HG02852 (cell line): ENCODE data around the gene TRIP10.
"Not testable (repeated sequence)": the region's sequence is repeated elsewhere in the genome, so short reads cannot be mapped to it uniquely, and the experiment has no call there.

Experiments used
- ATAC-seq: cut with Tn5 transposase; IDR thresholded peaks from one replicate; pipeline ENCODE4 v1.9.1; 2021; ENCODE audit warnings: mild to moderate bottlenecking, moderate library complexity; ENCODE audit not compliant: unreplicated experiment

TRIP10 gene, protein sequence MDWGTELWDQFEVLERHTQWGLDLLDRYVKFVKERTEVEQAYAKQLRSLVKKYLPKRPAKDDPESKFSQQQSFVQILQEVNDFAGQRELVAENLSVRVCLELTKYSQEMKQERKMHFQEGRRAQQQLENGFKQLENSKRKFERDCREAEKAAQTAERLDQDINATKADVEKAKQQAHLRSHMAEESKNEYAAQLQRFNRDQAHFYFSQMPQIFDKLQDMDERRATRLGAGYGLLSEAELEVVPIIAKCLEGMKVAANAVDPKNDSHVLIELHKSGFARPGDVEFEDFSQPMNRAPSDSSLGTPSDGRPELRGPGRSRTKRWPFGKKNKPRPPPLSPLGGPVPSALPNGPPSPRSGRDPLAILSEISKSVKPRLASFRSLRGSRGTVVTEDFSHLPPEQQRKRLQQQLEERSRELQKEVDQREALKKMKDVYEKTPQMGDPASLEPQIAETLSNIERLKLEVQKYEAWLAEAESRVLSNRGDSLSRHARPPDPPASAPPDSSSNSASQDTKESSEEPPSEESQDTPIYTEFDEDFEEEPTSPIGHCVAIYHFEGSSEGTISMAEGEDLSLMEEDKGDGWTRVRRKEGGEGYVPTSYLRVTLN

GRCh38 chr19:6739390-6739882 lies at the start of gene TRIP10:
TSS of gene TRIP10 (plus strand) at chr19:6739680. CDS start at chr19:6739762, 82 bp downstream.
- no peak for ATAC-seq

DNA sequence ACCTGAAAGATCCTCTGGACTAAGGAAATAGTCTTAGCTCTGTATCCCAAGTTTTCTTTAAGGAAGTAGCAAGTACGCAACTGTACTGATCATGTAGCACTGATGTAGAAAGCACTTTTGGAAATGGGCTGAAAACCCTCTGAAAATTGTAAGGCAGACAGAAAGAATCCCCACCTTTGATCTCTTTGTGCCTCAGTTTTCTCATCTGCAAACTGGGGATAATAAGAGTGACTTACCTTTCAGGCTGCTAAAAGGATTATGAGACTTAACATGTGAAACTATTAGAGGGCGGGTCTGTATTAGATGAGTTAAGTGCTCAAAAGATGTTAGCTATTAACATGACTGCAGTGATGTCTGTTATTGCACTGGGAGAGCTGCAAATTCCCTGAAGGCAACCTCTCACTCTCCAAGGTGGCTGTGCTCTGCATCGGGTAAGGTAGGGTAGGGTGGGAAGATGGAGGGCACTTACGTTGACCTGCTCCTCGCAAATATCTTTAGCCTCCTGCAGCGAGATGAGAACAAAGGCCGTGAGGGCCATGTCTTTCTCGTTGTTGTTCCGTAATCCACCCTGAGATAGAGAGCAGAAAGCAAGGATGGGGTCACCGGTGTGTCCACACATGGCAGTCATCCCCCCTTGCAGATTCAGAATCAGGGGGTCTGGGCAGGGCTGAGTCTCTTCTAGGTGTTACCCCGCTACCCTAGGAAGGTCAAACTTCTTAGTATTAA lies 49.2 kb upstream of the TRIP10 start:
- no peak for ATAC-seq

DNA sequence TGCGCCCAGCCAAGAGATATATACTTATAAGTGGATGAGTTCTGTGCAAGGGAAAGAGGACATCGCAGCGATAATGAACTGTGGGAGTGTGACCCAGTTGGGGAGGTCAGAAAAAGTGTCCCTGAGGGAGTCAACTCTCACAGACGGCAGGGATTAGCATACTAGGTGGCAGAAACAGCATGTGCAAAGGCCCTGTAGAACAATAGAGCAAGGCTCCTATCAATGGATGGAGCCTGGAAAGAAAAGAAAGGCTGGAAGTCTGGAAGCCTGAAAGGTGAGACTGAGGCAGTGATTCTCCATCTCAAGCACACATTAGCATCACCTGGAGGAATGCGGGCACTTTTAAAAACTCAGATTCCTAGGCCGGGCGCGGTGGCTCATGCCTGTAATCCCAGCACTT lies 48.1 kb upstream of the TRIP10 start:
- ATAC-seq, result no peak

GRCh38 chr19:6692027-6692426 lies 47.5 kb upstream of the TRIP10 start:
- ATAC-seq, result no peak

- ATAC-seq, result no peak
Observed at GRCh38 chr19:6693056-6693471, 46.4 kb upstream of the TRIP10 start.

DNA sequence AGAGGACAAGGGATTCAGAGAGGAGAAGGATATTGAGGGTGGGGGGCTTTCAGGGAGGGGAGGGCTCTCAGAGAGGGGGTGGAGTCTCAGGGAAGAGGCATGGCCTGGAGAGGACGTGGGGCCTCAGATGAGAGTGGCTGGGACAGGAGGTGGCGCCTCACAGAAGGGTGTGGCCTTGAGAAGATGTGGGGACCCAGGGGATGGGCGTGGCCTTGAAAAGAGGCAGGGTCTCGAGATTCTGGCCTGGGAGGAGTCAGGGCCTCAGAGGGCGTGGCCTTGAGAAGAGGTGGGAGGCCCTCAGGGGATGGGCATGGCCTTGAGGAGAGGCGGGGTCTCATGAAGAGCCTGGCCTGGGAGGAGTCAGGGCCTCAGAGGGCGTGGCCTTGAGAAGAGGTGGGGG lies 45.8 kb upstream of the TRIP10 start:
- ATAC-seq, result no peak

GRCh38 chr19:6694147-6694815 lies 45.2 kb upstream of the TRIP10 start:
- no peak for ATAC-seq

DNA sequence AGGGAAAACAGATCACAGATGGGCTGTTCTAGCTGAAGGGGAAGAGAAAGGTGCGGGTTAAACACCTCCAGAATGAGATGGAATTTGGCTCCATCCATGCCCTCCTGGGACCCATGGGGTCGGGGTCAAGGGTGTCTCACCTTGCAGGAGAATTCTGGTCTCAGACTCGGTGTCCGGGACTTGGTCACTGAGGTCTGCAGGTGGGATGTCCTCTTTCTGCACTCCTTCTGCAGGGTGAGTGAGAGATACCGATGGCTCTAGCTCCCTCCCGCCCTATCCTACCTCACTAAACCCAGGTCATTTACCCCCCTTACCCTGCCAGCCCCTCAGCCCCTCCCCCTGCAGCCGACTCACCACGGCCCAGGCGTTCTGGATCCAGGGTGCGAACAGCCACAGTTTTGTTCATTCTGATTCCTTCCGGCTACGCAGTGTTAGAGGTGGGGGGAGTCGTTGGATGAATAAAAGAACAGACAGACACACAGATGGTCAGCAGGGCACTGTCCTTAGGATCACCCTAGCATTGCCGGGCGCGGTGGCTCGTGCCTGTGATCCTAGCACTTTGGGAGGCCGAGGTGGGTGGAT lies 43.1 kb upstream of the TRIP10 start:
- ATAC-seq, result no peak

DNA sequence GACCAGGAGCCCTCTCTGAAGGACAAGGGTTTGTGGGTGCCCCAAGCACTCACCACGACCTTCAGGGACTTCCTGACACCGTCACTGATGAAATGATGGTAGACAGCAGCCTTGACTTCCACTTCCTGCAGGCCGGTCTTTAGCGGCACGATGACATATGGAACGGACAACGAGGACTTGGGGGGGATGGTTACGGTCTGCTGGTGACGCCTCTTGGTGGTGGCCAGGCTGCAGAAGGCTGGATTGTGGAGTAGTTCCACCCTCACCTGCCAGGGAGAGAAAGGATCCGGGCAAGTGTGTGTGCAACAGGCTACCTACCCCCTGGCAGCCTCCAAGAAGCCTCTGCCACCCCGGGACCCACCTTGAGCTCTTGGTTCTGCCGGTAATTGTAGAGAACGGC lies 42.2 kb upstream of the TRIP10 start:
- ATAC-seq, result no peak

DNA sequence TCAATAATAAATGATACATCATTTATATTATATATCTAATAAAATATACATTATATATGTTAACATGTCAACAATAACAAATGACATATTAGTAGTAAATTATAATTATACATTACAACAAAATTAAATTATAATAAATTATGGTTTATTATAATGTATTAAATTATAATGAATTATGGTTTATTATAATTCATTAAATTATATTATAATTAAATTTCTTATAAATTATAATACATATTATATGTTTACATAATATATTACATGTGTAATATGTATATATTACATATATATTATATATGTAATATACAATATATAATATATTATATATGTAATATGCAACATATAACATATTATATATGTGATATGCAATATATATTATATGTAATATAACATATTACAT lies 39.5 kb upstream of the TRIP10 start:
- no peak for ATAC-seq

GRCh38 chr19:6700586-6701316 lies 38.7 kb upstream of the TRIP10 start:
- no peak for ATAC-seq

- ATAC-seq, result no peak
Observed at GRCh38 chr19:6705931-6706632, 33.4 kb upstream of the TRIP10 start.

DNA sequence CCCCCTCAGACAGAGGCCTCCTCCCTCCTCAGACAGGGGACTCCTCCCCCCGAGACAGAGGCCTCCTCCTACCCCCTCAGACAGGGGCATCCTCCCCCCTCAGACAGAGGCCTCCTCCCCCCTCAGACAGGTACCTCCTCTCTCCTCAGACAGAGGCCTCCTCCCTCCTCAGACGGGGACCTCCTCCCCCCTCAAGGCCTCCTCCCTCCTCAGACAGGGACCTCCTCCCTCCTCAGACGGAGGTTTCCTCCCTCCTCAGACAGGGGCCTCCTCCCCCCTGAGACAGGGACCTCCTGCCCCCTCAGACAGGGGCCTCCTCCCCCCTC lies 32.9 kb upstream of the TRIP10 start:
- ATAC-seq, result no peak

GRCh38 chr19:6707011-6707657 lies 32.3 kb upstream of the TRIP10 start:
- ATAC-seq, result no peak

- no peak for ATAC-seq
Observed at GRCh38 chr19:6707658-6708018, 31.8 kb upstream of the TRIP10 start.

DNA sequence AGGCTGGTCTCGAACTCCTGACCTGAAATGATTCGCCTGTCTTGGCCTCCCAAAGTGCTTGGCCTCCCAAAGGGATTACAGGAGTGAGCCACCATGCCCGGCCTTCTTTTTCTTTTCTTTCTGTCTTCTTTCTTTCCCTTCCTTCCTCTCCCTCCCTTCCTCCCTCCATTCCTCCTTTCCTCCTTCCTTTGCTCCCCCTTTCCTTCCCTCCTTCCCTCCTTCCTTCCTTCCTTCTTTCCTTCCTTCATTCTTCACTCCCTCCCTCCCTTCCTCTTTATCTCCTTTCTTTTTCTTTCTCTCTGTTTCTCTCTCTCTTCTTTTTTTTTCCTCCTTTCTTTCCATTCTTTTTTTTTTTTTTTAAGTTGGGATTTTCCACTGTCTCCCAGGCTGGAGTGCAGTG lies 31.1 kb upstream of the TRIP10 start:
- no peak for ATAC-seq

GRCh38 chr19:6708913-6709312 lies 30.6 kb upstream of the TRIP10 start:
- ATAC-seq, result not testable (repeated sequence)

DNA sequence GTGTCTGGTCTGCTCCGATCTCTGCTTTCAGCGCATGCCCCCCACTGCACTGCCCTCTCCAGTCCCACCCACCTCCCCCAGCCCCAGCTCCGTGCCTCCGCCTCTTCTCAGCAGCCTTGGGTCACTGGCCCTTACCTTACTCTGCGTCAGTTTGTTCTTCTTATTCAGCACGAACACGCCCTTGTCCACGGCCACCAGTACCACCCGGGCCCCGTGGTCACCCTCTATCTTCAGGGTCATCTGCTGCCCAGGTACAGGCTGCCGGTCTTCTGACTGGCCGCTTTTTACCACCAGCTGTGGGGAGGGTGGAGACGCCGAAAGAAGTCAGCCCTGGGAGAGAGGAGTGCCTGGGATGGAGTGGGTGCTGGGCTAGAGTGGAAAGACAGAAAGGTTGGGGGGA lies 29.9 kb upstream of the TRIP10 start:
- no peak for ATAC-seq
